ENCODE data around the gene PSME3IP1. TPM values are rescaled to one million over a fixed set of nuclear protein-coding genes. Genes with fewer than 3 reads are reported as not detected.

Gene PSME3IP1
- total and polyA plus RNA-seq, 5 donors from 2014 or later, result 68.1 to 140 (median 72.6) TPM

DNA sequence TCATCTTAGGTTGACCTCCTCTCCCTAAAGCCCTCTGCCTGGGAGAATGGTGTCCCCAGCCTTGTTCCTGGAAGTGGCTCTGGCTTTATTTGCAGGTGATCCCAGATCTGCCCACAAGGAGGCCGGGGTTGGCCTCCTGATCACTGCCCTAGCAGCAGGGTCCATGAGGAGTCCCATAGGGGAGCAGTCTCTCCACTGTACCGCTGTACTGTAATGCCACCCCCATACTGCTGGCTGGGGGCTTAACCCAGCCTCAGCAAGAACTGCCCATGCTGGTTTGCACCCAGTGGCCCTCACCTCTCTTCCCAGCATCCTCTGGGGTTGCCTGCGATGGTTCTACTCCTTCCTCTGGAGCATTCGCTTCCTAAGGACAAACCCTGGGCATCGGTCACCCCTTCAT lies 39.1 kb downstream of the PSME3IP1 start:
- no peak overlapping the region for H3K4me3 Mint-ChIP-seq
- H3K36me3 Mint-ChIP-seq, result peaks cover 14% of the 10 kb centered on the region
- no peaks in the 10 kb centered on the region for H3K9me3 Mint-ChIP-seq
- ATAC-seq (ENCODE audit: low read depth in 2 of 2) (no peak), DNase-seq (no peak)
- peaks cover 19% of the 10 kb centered on the region for H3K4me1 ChIP-seq (ENCODE audit: control insufficient read depth, insufficient read depth, low read length, poor library complexity, severe bottlenecking)
- H3K4me1 Mint-ChIP-seq, result peaks cover 4 to 33% (median 11%) of the 10 kb centered on the region in 4 donors
- no peaks in the 10 kb centered on the region for H3K9me3 ChIP-seq (ENCODE audit: control insufficient read depth in 2 of 2, low read length in 2 of 2)
- H3K27ac ChIP-seq (ENCODE audit: insufficient read depth, low read length, poor library complexity, severe bottlenecking), result no peak overlapping the region
- H3K27me3 ChIP-seq (ENCODE audit: control insufficient read depth, insufficient read depth, low read length), result no peaks in the 10 kb centered on the region
- H3K27me3 Mint-ChIP-seq, result no peaks in the 10 kb centered on the region
- H3K36me3 ChIP-seq (ENCODE audit: control insufficient read depth, insufficient read depth, low read length), result peaks cover 10% of the 10 kb centered on the region
- peak overlapping the region in 1 of 3 donors; percentile 52 for H3K27ac Mint-ChIP-seq
- H3K4me3 ChIP-seq (ENCODE audit: low read depth, low read length), result no peak overlapping the region

DNA sequence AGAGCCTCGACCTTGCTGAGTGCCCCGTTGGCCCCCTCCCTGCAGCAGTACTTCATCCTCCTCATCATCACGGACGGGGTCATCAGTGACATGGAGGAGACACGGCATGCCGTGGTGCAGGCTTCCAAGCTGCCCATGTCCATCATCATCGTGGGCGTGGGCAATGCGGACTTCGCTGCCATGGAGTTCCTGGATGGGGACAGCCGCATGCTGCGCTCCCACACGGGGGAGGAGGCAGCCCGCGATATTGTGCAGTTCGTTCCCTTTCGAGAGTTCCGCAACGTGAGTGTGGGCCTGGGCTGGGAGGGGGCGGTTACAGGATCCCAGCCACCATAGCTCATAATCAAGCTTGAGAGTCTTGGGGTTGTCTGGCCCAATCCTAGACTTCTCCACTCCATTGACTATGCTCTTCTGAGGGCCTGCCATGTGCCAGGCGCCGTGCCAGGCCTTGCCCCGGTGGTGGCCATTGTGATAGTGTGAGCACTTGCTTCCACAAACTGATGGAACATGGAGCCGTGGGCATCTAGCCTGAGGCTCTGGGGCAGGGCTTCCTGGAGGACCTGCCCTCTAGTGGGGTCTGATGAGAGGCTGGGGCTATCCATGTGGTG lies 39.7 kb downstream of the PSME3IP1 start:
- Mint-ChIP-seq H3K27ac (peak overlapping the region in 1 of 3 donors; percentile 52), H3K27me3 (no peaks in the 10 kb centered on the region), H3K4me3 (no peak overlapping the region), H3K9me3 (no peaks in the 10 kb centered on the region), H3K36me3 (peaks cover 13% of the 10 kb centered on the region), H3K4me1 (peaks cover 6 to 39% (median 15%) of the 10 kb centered on the region in 4 donors)
- ATAC-seq (ENCODE audit: low read depth in 2 of 2) (no peak), DNase-seq (no peak)
- no peak overlapping the region for H3K4me3 ChIP-seq (ENCODE audit: low read depth, low read length)
- H3K27me3 ChIP-seq (ENCODE audit: control insufficient read depth, insufficient read depth, low read length), result no peaks in the 10 kb centered on the region
- H3K27ac ChIP-seq (ENCODE audit: insufficient read depth, low read length, poor library complexity, severe bottlenecking), result no peak overlapping the region
- H3K9me3 ChIP-seq (ENCODE audit: control insufficient read depth in 2 of 2, low read length in 2 of 2), result no peaks in the 10 kb centered on the region
- peaks cover 25% of the 10 kb centered on the region for H3K4me1 ChIP-seq (ENCODE audit: control insufficient read depth, insufficient read depth, low read length, poor library complexity, severe bottlenecking)
- H3K36me3 ChIP-seq (ENCODE audit: control insufficient read depth, insufficient read depth, low read length), result peaks cover 10% of the 10 kb centered on the region

DNA sequence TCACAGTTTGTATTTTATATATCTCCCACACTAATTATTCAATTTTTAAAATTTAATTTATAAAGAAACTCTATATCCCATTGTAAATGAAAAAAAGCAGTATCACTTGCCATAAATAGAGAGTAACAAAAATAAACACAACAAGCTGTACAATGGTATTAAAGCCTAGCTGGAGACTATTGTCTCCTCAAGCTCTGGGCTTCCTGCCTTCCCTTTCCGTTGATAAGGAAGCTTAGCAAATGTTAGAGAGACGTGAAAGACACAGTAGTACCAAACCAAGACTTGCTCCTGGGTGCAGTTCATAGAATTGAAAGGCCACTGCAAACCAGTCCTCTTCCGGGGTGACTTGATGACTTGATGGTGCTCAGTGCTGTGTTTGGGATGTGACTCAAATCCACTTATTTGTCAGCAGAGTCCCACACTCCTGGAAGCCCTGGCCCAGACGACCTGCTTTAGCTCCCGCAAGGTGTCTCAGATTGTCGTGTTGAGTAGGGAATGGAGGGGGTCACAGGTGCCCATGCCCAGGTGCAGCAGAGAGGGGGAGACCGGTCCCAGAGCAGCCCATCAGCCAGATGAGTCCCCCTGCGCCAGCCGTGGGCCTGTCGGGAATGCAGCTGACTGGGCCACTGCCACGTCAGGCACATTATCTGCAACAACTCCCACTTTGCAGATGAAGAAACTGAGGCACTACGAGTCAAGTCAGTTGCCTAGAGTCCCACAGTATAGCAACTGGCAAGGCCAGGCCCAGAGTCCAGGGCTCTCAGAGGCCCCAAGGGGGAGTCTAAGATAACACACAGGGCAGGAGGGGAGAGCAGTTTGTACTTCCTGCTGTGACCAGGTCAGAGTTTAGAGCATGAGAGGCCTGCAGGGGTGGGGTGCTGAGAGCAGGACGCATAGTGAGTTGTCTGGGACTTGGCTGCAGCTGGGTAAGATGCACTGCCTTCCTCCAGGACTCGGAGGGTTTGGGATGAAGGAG lies 40.5 kb downstream of the PSME3IP1 start:
- H3K36me3 ChIP-seq (ENCODE audit: control insufficient read depth, insufficient read depth, low read length), result peaks cover 5% of the 10 kb centered on the region
- Mint-ChIP-seq H3K4me1 (peaks cover 6 to 46% (median 18%) of the 10 kb centered on the region in 4 donors), H3K4me3 (no peak overlapping the region), H3K36me3 (peaks cover 8% of the 10 kb centered on the region), H3K27ac (peak overlapping the region in 1 of 3 donors; percentile 77), H3K27me3 (no peaks in the 10 kb centered on the region), H3K9me3 (no peaks in the 10 kb centered on the region)
- no peak overlapping the region for H3K4me3 ChIP-seq (ENCODE audit: low read depth, low read length)
- peaks cover 31% of the 10 kb centered on the region for H3K4me1 ChIP-seq (ENCODE audit: control insufficient read depth, insufficient read depth, low read length, poor library complexity, severe bottlenecking)
- H3K27me3 ChIP-seq (ENCODE audit: control insufficient read depth, insufficient read depth, low read length), result no peaks in the 10 kb centered on the region
- no peak for DNase-seq
- no peak overlapping the region for H3K27ac ChIP-seq (ENCODE audit: insufficient read depth, low read length, poor library complexity, severe bottlenecking)
- ATAC-seq (ENCODE audit: low read depth in 2 of 2), result no peak
- no peaks in the 10 kb centered on the region for H3K9me3 ChIP-seq (ENCODE audit: control insufficient read depth in 2 of 2, low read length in 2 of 2)

DNA sequence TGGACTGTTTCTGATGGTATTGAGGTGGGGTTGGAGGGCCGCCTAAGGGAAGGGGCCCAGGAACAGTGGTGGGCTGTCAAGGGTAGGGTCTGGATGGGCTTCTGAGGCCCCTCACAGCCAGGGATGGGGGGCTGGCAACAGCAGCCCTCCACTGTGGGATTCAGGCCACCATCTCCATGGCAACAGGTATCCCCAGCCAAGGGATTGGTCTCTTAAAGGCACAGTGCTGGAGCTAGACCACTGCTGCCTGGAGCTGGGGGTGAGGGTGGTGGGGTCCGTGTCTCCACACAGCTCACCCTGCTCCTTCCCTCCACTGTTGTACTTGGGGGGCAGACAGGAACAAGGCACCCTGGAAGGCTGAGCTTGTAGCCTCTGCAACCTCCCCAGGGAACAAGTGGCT lies 41.8 kb downstream of the PSME3IP1 start:
- Mint-ChIP-seq H3K4me3 (no peak overlapping the region), H3K27ac (peak overlapping the region in 1 of 3 donors; percentile 80), H3K27me3 (no peaks in the 10 kb centered on the region), H3K36me3 (peaks cover 12% of the 10 kb centered on the region), H3K4me1 (peaks cover 11 to 59% (median 23%) of the 10 kb centered on the region in 4 donors), H3K9me3 (no peaks in the 10 kb centered on the region)
- no peak for ATAC-seq (ENCODE audit: low read depth in 2 of 2)
- Histone ChIP-seq H3K9me3 (ENCODE audit: control insufficient read depth in 2 of 2, low read length in 2 of 2) (no peaks in the 10 kb centered on the region), H3K4me1 (ENCODE audit: control insufficient read depth, insufficient read depth, low read length, poor library complexity, severe bottlenecking) (peaks cover 31% of the 10 kb centered on the region), H3K27ac (ENCODE audit: insufficient read depth, low read length, poor library complexity, severe bottlenecking) (no peak overlapping the region), H3K27me3 (ENCODE audit: control insufficient read depth, insufficient read depth, low read length) (no peaks in the 10 kb centered on the region), H3K36me3 (ENCODE audit: control insufficient read depth, insufficient read depth, low read length) (peaks cover 5% of the 10 kb centered on the region), H3K4me3 (ENCODE audit: low read depth, low read length) (no peak overlapping the region)
- DNase-seq, result no peak

DNA sequence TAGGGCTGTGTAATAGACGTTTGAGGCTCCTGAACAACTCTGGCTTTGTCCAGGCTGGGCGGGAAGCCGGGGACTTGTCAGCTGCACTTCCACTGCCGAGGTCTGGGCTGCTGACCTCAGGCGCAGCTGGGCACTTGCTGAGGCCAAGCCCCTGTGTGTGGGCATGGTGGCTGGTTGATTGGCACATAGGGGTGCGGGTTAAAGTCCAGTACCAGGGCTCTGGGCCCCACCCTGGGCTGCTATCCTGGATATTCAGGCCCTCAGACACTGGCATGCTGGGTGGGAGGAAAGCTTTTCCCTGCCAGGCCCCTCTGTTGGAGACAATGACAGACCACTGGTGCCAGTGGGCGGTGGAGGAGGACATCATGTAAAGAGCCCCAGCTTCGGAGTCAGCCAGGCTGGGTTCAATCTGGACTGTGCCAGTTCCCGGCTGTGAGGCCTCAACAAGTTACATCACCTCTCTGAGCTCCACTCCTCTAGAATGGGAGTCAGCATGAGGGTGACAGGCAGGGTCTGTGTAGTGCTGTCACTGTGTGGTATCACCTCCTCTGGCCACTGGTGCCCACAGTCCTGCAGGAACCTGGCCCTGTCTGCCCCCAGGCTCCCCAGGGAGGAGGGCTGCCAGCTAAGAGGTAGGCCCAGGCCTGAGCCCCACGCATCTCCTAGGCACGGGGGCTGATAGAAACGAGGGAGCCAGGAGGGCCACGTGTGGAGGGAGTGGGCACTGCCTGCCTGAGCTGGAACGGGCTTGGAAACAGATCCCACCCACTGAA lies 42.5 kb downstream of the PSME3IP1 start:
- ATAC-seq (ENCODE audit: low read depth in 2 of 2) (no peak), DNase-seq (no peak)
- no peaks in the 10 kb centered on the region for H3K9me3 ChIP-seq (ENCODE audit: control insufficient read depth in 2 of 2, low read length in 2 of 2)
- no peak overlapping the region for H3K27ac ChIP-seq (ENCODE audit: insufficient read depth, low read length, poor library complexity, severe bottlenecking)
- H3K27me3 ChIP-seq (ENCODE audit: control insufficient read depth, insufficient read depth, low read length), result no peaks in the 10 kb centered on the region
- no peak overlapping the region for H3K4me3 ChIP-seq (ENCODE audit: low read depth, low read length)
- Mint-ChIP-seq H3K9me3 (no peaks in the 10 kb centered on the region), H3K36me3 (peaks cover 14% of the 10 kb centered on the region), H3K4me1 (peaks cover 15 to 63% (median 25%) of the 10 kb centered on the region in 4 donors), H3K27me3 (no peaks in the 10 kb centered on the region), H3K27ac (peak overlapping the region in 1 of 3 donors; percentile 92), H3K4me3 (no peak overlapping the region)
- peaks cover 2% of the 10 kb centered on the region for H3K36me3 ChIP-seq (ENCODE audit: control insufficient read depth, insufficient read depth, low read length)
- H3K4me1 ChIP-seq (ENCODE audit: control insufficient read depth, insufficient read depth, low read length, poor library complexity, severe bottlenecking), result peaks cover 31% of the 10 kb centered on the region

DNA sequence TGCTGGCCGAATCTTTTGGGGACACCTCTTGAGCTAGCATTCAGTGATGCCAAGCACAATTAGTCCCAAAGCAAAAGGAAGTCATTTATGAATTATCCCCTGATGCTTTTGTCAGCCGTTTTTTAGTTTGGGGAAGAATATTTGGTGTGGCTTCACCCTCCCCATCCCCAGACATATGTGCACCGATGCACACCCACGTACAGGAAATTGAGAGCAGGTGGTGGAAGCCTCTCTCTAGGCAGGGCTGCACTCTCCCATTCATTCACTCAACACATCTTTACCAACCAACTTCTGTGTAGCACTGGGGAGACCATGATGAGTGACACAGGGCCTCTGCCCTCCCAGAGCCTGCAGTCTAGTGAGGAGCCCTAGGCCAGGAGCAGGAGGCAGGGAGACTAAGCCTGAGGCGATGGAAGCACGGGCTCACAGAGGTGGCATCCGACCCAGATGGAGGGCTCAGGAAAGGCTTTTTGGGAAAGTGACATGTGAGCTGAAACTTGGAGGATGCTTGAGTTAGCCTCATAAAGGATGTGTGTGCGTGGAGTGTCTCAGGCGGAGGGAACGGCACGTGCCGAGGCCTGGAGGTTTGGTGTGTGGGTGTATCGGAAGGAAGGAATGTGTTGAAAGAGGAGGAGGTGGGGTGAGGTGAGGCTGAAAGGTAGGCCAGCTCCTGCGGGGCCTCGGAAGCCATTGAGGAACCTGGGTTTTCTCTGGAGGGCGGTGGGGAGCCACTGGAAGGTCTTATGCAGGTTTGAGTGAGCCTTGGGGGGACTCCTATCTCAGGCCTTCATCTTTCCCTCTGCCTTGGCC lies 43.8 kb downstream of the PSME3IP1 start:
- Histone ChIP-seq H3K4me3 (ENCODE audit: low read depth, low read length) (peak overlapping the region; percentile 19), H3K4me1 (ENCODE audit: control insufficient read depth, insufficient read depth, low read length, poor library complexity, severe bottlenecking) (peaks cover 31% of the 10 kb centered on the region), H3K27me3 (ENCODE audit: control insufficient read depth, insufficient read depth, low read length) (no peaks in the 10 kb centered on the region), H3K9me3 (ENCODE audit: control insufficient read depth in 2 of 2, low read length in 2 of 2) (no peaks in the 10 kb centered on the region), H3K27ac (ENCODE audit: insufficient read depth, low read length, poor library complexity, severe bottlenecking) (peak overlapping the region; percentile 56), H3K36me3 (ENCODE audit: control insufficient read depth, insufficient read depth, low read length) (peaks cover 2% of the 10 kb centered on the region)
- Mint-ChIP-seq H3K27ac (peak overlapping the region; percentile 89 to 99 (median 92)), H3K36me3 (peaks cover 15% of the 10 kb centered on the region), H3K4me3 (peak overlapping the region; percentile 77 to 83 (median 80)), H3K9me3 (no peaks in the 10 kb centered on the region), H3K27me3 (no peaks in the 10 kb centered on the region), H3K4me1 (peaks cover 13 to 67% (median 25%) of the 10 kb centered on the region in 4 donors)
- DNase-seq (peak in 2 of 3 donors; percentile 38 to 64), ATAC-seq (ENCODE audit: low read depth in 2 of 2) (peak; percentile 80 to 85)

Measured in CD4-positive, CD25-positive, alpha-beta regulatory T cell (primary cell).